ENCODE results near the gene ALCAM.

- TF ChIP-seq CTCF (IDR thresholded peaks at IDR 0.05), result no peak
- no peak for TF ChIP-seq EP300 (IDR thresholded peaks at IDR 0.05)
- no peak for TF ChIP-seq POLR2A (IDR thresholded peaks at IDR 0.05)
Measured at GRCh38 chr3:105505170-105505569, 138.5 kb downstream of the ALCAM start.
